GM18508 (cell line): ENCODE results near the gene DMRTA2.
"Not testable (repeated sequence)": the region's sequence is repeated elsewhere in the genome, so short reads cannot be mapped to it uniquely, and the experiment has no call there.

Experiments
- ATAC-seq: cut with Tn5 transposase; IDR thresholded peaks from one replicate; pipeline ENCODE4 v1.9.1; 2021; ENCODE audit warnings: moderate number of reproducible peaks; ENCODE audit not compliant: insufficient read depth, unreplicated experiment

Gene DMRTA2

DNA sequence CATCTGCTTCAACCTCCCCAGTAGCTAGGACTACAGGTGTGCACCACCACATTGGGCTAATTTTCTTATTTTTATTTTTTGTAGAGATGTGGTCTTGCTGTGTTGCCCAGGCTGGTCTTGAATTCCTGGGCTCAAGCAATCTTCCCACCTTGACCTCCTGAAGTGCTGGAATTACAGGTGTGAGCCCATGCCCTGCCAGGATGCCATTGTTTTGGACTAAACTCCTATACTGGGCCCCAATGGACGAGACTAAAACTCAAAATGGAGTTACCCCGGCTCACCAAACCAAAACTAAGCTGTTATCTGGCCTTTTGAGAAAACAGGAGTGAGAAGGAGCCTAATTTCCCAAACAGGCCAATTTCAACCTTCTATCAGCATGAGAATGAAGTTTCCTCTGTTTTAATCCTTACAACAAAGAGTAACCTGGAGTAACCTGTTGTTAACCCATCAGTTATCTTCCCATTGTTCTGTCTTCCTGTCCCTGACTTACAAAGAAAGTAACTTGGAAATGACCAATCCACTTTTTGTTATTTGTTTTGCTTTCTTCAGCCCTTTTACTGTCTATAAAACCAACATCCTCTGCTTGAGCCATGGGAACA is 29.6 kb downstream of the DMRTA2 start:
- ATAC-seq = no peak

- ATAC-seq = not testable (repeated sequence)
These were observed 41.7 kb downstream of the DMRTA2 start for GRCh38 chr1:50381551-50381950.

GRCh38 chr1:50378770-50379169 is 44.5 kb downstream of the DMRTA2 start:
- no peak for ATAC-seq

GRCh38 chr1:50373532-50373931 is 49.7 kb downstream of the DMRTA2 start:
- no peak for ATAC-seq

GRCh38 chr1:50371749-50372148 is 51.5 kb downstream of the DMRTA2 start:
- no peak for ATAC-seq

- ATAC-seq = no peak
These were observed 53.4 kb downstream of the DMRTA2 start for GRCh38 chr1:50369830-50370229.

DNA sequence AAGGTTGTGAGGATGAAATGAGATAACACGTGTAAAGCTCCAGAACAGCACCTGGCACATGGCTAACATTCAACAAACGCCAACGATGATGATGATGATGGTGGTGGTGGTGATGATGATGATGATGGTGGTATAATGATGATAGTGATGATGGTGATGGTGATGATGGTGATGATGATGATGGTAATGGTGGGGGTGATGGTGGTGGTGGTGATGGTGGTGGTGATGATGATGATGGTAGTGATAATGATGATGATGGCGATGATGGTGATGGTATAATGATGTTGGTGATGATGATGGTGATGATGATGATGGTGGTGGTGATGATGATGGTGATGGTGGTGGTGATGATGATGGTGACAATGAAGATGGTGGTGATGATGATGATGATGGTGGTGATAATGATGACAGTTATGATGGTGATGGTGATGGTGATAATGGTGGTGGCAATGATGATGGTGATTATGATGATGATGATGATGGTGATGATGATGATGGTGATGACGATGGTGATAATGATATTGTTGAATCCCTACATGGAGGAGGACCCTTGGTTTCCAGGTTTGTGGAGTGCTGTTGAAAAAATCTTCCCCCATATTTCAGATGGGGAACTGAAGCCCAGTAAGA is 54.1 kb downstream of the DMRTA2 start:
- no peak for ATAC-seq

DNA sequence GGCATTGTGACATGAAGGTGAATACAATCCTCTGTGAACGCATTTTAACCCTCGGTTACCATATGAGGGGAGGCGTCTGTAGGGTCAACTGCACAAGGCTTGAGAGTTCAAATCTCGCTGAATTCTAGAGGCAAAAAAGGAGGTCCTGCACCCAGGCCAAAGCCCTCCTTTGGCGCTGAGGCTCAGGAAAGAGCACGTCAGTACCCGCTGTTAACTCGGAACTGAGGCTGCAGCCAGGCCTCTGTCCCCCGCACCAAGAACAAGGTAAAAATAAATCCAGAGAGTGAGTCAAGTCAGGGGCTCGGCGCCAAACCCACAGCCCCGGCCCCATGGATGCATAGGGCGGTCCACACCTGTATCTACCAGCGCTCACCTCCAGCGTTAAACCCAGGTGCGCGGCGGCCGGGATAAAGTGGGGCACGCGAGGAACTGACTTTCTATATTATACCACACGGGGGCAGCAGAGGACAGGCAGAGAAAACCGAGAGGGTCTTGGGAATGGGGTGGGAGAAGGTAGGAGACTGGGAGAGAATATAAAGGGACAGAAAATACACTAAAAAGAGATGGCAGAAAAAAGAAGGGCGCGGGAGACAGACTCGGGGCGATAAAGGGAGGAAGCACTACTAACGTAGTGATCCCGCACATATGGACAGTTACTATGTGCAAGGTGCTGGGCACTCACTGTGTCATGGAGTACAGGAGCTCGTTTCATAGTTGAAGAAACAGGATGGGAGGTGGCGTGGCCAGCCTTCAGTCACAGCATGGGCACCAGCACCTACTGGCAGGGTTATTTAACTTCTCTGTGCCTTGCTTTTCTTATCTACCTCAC is 54.9 kb downstream of the DMRTA2 start:
- ATAC-seq = no peak
